ENCODE results near the gene EBP. TPM values are rescaled to one million over a fixed set of nuclear protein-coding genes. Genes with fewer than 3 reads are reported as not detected.

Gene EBP
- total and polyA plus RNA-seq, 2 of the 8 experiments (the other 6 are each of a cell fraction or from before 2014, with no cell fraction given) = 143 to 286 TPM

GRCh38 chrX:48472225-48472624, 49.4 kb upstream of the EBP start:
- POLR2A ChIA-PET (ENCODE audit: partially characterized antibody) = interaction anchor here (1.4 kb wide), 1 partner anchor 36 kb away, joined by 3 read pairs; no protein-coding TSS in a partner anchor
- FAIRE-seq (no peak), DNase-seq (ENCODE audit: low read depth in 1 of 2, low spot score in 2 of 2) (no peak)
- Histone ChIP-seq H3K4ac (replicated peaks; ENCODE audit: insufficient read length, low read depth, low read length) (no peak overlapping the region), H2AK5ac (ENCODE audit: low read depth, low read length) (no peak overlapping the region), H4K5ac (ENCODE audit: insufficient read length, low read depth, low read length) (no peak overlapping the region), H3K4me1 (replicated peaks in 1 of 4; ENCODE audit: control insufficient read depth in 3 of 4, insufficient read depth in 4 of 4, low read length in 3 of 4) (peaks cover 10 to 20% (median 13%) of the 10 kb centered on the region in 4 experiments), H2BK15ac (ENCODE audit: low read length) (no peak overlapping the region), H3K56ac (replicated peaks; ENCODE audit: insufficient read length, low read depth, low read length) (no peak overlapping the region), H4K20me1 (replicated peaks in 1 of 2; ENCODE audit: control insufficient read depth in 1 of 2, insufficient read depth in 2 of 2, low read length in 2 of 2) (peaks cover 0 to 3% of the 10 kb centered on the region in 2 experiments), H3K4me2 (ENCODE audit: insufficient read depth in 1 of 2, low read depth in 2 of 2, low read length in 2 of 2) (0 out of 4 replicates have a peak overlapping the region, but pooled peaks of 1 of the 2 experiments have one; percentile 9), H4K91ac (replicated peaks; ENCODE audit: insufficient read length, low read length) (no peak overlapping the region), H3K27ac (ENCODE audit: low read depth, low read length) (no peak overlapping the region), H3K4me3 (ENCODE audit: extremely low read depth in 1 of 4, insufficient read depth in 2 of 4, low read depth in 3 of 4, low read length in 4 of 4) (no peak overlapping the region), H3K23me2 (ENCODE audit: low read depth, low read length) (peaks cover 3% of the 10 kb centered on the region; the same call in 1 of the 2 replicates), H3K79me2 (ENCODE audit: control insufficient read depth in 1 of 2, insufficient read depth in 2 of 2, low read length in 2 of 2) (peaks cover 0 to 18% of the 10 kb centered on the region in 2 experiments; a peak in 2 of 4 replicates), H2BK12ac (ENCODE audit: low read depth, low read length) (0 out of 2 replicates have a peak overlapping the region, but pooled peaks have one; percentile 39), H3K27me3 (replicated peaks in 1 of 4; ENCODE audit: control insufficient read depth in 3 of 4, extremely low read depth in 1 of 4, insufficient read depth in 3 of 4, low read length in 3 of 4) (no peaks in the 10 kb centered on the region), H3K9me3 (ENCODE audit: insufficient read depth in 2 of 2, low read depth in 1 of 2, low read length in 1 of 2) (no peaks in the 10 kb centered on the region), H2BK20ac (ENCODE audit: low read length) (no peak overlapping the region), H2BK5ac (ENCODE audit: low read depth, low read length) (no peak overlapping the region), H3K18ac (ENCODE audit: extremely low read depth, low read length) (no peak overlapping the region), H2BK120ac (replicated peaks; ENCODE audit: low read depth, low read length) (no peak overlapping the region), H3K9ac (replicated peaks in 1 of 4; ENCODE audit: extremely low read depth in 1 of 4, low read depth in 3 of 4, low read length in 3 of 4) (no peak overlapping the region), H3K79me1 (ENCODE audit: low read depth, low read length) (no peaks in the 10 kb centered on the region), H4K8ac (ENCODE audit: extremely low read depth, insufficient read depth, low read length) (no peak overlapping the region), H3K14ac (ENCODE audit: insufficient read length) (no peak overlapping the region), H3K36me3 (ENCODE audit: control insufficient read depth in 2 of 4, insufficient read depth in 4 of 4, low read length in 3 of 4) (no peaks in the 10 kb centered on the region), H3K23ac (ENCODE audit: insufficient read length) (no peak overlapping the region), H2AFZ (ENCODE audit: low read length) (no peak overlapping the region)
- 100% methylated on average over 4 of the region's 9 CpGs; no CpG with 5 or more reads in 1 of the 2 experiments for WGBS, 2 experiments (ENCODE audit: extremely low coverage in 1 of 2, insufficient coverage in 1 of 2, insufficient read length in 1 of 2, insufficient replicate concordance in 2 of 2, low coverage in 1 of 2, low lambda C conversion rate in 2 of 2, missing lambda C conversion rate in 1 of 2)
- CTCF ChIA-PET (ENCODE audit: partially characterized antibody) = no interaction called here
- TF ChIP-seq PHF8 (conservative IDR thresholded peaks at IDR 0.05; ENCODE audit: low read depth, low read length) (no peak), CHD2 (IDR thresholded peaks at IDR 0.05; ENCODE audit: low read length) (no peak)
- TF ChIP-seq, protein P1, sequence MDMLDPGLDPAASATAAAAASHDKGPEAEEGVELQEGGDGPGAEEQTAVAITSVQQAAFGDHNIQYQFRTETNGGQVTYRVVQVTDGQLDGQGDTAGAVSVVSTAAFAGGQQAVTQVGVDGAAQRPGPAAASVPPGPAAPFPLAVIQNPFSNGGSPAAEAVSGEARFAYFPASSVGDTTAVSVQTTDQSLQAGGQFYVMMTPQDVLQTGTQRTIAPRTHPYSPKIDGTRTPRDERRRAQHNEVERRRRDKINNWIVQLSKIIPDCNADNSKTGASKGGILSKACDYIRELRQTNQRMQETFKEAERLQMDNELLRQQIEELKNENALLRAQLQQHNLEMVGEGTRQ (IDR thresholded peaks at IDR 0.05; ENCODE audit: low read length) = no peak
